Measurements from ENCODE around the gene DRD5.

DRD5 gene

GRCh38 chr4:9820343-9820742, 38.9 kb downstream of the DRD5 start:
- no peak for DNase-seq

GRCh38 chr4:9825049-9825448, 43.6 kb downstream of the DRD5 start:
- no peak for DNase-seq

- DNase-seq, result no peak
Measured at GRCh38 chr4:9826551-9826950, 45.1 kb downstream of the DRD5 start.

GRCh38 chr4:9832640-9833039, 51.2 kb downstream of the DRD5 start:
- DNase-seq, result no peak

GRCh38 chr4:9833421-9833820, 52.0 kb downstream of the DRD5 start:
- no peak for DNase-seq
